ENCODE measurements around the gene TCF4.

The TCF4 gene

GRCh38 chr18:55501579-55501978 is 86.4 kb downstream of the TCF4 start:
- no peak for DNase-seq

GRCh38 chr18:55500316-55501086 is 87.5 kb downstream of the TCF4 start:
- no peak for DNase-seq

- DNase-seq: no peak
These were observed 88.5 kb downstream of the TCF4 start for GRCh38 chr18:55499526-55499925.

GRCh38 chr18:55497825-55498403 is 90.1 kb downstream of the TCF4 start:
- peak in 1 of 2 experiments; percentile 49 for DNase-seq

- no peak for DNase-seq
These were observed 93.1 kb downstream of the TCF4 start for GRCh38 chr18:55494899-55495298.

DNA sequence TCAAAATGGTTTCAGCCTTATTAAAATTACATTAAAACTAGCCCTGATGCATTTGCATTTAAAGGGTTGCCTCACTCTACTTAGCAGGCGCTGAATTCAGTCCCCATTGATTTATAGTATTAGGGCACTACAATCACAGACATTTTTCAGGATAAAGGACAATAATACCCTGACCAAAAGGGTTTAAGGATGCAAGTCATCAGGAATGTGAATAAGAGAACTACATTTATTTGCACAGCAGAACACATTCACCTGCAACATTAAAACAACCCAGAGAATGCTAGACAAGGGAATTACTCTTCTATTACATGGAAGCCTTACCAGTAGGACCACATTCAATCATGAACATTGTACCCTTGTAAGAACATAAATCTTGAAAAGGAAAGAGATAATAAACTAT is 93.6 kb downstream of the TCF4 start:
- DNase-seq: no peak

- DNase-seq: no peak
These were observed 96.4 kb downstream of the TCF4 start for GRCh38 chr18:55491616-55492015.

- peak; percentile 61 to 84 for DNase-seq
These were observed 98.7 kb downstream of the TCF4 start for GRCh38 chr18:55489034-55489986.

GRCh38 chr18:55488473-55488872 is 99.5 kb downstream of the TCF4 start:
- peak in 1 of 2 experiments; percentile 82 for DNase-seq

DNA sequence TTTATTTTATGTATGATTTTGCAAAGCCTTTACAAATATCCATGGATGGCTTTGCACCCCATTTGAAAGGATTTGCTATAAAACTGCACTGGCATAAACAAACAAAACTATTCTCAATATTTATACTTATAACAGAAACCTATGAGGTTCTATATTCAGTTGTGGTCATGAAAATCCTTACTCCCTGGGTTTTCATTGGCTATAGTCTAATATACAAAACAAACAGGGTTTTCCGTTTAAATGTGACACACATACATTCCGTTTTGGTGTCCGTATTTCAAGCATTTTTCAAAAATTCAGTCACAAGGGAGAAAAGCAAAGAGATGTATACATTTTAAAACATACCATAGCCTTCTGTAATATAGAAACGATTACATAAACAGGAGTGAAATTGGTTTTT is 100.0 kb downstream of the TCF4 start:
- DNase-seq: no peak

- DNase-seq: no peak
These were observed 101.1 kb downstream of the TCF4 start for GRCh38 chr18:55486936-55487335.

DNA sequence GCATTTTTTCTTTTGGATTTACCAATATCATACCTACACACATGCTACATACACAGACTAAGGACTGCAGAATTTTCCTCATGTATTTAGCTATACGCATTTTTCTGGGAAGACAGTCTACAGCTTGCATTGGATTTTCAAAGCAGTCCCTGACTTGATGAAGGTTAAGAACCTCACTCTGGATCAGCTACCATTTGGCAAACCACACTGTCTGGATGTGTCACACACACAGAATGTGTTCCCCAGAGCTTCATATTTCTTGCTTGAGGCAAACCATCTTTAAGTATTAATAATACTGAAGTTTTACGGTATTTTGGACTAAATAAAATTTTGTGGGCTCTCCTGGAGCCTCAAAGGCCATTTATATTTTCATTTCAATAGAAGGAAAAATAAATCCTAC is 102.3 kb downstream of the TCF4 start:
- DNase-seq: no peak

DNA sequence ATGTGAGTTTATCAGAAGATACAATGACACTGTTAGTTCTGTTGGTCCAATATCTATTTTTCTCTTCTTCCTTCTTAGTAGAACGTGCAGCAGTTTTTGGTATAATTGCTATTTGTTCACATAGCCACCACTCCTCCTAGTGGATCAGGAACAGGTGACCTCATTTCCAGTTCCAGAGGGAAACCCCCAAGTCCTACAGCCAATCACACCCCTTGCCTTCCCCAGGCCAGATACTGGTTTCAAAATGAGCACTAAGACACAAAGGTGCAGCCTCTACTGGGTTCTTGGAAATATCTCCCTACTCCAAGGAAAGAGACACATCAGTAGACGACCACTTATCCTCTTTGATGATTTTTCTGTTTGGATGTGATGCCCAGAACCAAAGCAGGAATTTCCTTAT is 103.2 kb downstream of the TCF4 start:
- DNase-seq: no peak

DNA sequence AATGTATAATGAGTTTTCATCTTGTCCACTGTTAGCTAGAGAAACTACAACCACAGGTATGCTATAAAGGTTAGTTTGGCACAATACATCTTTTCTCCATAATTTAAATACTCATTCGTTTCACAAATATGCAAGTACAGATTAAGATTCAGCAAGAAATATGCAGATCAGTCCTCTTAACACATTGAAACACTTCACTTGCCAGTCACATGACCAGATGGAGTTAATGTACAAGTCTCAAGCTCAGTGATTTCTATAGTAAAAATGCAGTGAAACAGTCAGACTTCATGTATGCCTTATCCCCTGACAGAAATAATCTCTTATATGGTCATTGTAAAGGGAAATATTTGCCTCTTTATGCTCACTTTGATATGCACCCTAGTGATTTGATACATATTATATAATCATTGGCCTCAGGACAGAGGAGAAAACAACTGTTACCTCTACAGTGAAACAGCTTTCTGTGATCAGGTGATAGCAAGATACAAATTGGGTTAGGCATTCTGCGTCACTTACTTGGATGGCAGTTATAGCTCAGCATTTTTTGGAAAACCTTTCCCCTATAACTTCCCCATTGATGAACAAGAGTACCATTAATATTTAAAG is 104.6 kb downstream of the TCF4 start:
- no peak for DNase-seq

GRCh38 chr18:55479656-55480420 is 108.2 kb downstream of the TCF4 start:
- DNase-seq: no peak

GRCh38 chr18:55477860-55478581 is 110.0 kb downstream of the TCF4 start:
- DNase-seq: no peak

GRCh38 chr18:55477499-55477859 is 110.5 kb downstream of the TCF4 start:
- DNase-seq: no peak

DNA sequence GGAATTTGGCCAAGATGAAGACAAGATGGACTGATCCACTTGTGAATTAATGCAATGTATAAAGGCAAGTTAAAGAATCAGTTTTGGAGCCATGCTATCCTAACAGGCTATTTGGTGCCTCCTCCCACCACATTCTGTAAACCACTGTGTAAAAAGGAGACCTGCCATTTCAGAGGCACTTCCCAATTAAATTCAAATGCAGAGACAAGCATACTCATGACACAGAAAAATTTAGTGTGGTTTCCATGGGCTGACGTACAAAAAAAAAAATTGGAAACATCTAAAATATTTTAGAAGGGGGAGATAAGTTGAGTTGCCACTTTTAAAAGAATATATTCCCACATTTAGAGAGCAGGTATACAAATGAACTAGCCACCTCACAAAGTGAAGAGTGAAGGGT is 112.1 kb downstream of the TCF4 start:
- no peak for DNase-seq

DNA sequence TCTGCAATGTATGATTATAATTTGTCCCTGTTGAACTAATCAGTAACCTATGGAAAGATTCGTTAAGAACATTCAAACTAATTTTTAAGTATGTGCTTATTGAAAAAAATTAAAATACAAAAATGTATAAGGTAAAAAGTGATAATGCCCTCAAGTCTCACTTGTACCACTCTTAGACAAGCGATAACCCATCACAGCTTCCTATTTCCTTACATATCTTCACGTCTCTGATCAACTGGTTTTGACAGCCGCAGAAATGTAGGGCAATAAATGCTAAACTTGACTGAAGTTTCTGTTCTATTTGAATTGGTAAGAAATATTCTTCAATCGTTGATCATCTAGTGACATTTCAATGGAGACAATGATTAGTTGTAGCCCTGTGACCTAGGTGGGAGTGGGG is 112.5 kb downstream of the TCF4 start:
- no peak for DNase-seq

DNA sequence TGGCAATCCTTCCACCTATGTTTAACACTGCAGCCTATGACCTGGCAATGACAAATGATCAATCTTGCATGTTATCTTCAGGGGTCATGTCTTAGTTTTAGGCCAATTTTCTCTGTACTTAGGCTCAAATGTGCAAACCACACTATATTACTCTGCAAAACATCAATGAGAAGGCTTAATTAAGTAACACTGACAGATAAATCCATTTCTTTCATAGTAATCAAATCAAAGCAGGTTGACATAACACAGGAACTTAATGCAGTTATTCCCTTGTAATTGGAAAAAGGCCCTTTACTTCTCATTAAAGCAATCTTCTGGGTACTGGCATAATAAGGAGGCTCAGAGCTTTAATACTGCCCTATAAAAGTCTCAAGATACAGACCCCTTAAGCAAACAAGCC is 114.4 kb downstream of the TCF4 start:
- no peak for DNase-seq

DNA sequence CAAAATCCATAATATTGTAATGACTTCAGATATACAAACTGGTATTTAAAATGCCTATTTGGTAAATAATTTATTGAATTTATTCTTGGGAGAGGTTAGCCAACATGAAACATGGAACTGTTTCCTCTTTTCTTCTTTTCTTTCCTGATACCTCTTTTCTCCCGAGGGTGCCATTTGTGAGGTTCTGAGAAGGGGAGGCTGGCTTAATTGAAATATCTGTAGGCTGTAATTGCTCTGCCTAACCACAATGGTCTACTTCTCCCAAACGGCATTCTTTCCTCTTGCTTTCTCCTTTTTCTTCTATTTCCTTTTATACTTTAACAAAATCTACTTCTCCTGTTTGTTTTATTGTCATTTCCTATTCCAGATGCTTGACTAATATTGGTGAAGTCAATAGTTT is 114.9 kb downstream of the TCF4 start:
- no peak for DNase-seq

DNA sequence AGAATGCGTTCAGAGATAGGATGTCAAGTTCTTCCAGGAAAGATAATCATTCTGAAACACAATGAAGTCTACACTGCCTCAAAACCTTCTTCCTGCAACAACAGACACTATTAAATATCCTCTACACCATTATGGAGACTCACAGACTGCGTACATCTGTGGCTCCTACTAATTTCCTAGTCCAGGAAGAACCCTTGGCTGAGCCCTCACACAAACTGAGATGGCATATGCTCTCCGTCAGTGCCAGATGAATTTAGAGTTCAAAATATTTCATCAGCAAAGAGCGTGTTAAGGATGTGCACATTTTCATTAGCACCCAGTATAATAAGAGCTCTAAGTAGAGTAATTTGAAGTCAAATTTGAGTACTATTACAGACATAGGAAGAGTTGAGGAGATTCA is 117.2 kb downstream of the TCF4 start:
- DNase-seq: no peak

Measured in NCI-H2081 (cell line).